ENCODE results near the gene NAT16. TPM values are rescaled to one million over a fixed set of nuclear protein-coding genes. Genes with fewer than 3 reads are reported as not detected.

Gene NAT16
- total RNA-seq, 1 donor from 2014 or later: not detected

DNA sequence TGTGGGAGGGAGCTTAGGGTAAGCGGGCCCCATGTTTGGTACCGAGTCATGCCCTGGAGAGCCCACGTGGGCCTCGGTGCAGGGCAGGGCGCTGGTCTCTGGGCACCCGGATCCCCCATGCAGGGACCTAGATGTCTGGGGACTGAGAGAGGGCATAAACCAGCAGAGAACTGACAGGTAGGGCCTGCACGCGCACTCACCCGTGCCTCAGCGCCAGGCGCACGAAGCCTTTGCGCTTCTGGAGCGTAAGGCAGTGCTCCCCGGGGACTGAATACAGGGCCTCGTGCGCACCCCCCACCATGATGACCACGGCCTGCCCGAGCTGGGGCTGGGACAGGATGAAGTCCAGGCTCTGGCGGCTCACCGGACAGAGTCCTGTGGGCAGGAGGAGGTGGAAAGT, 17.9 kb upstream of the NAT16 start:
- no peak overlapping the region for H3K4me3 ChIP-seq (ENCODE audit: low read depth, low read length)

DNA sequence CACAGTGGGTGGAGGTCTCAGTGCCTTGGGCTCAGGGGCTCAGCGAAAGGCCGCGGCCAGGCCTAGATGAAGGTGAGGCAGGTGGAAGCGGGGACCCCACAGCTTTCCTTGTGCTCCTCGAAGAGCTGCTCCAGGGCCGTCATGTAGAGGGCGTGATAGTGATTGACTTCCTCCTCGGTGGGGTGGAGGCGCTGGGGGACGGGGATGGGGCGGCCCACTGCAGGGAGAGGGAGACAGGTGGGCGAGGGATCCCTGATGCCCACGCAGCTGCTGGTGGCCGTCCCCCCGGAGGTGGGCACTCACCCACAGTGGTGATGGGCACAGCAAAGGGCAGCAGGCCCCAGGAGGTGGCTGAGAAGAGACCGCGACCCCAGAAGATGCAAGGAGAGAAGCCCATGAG, 15.8 kb upstream of the NAT16 start:
- no peak overlapping the region for H3K4me3 ChIP-seq (ENCODE audit: low read depth, low read length)
- H3K27me3 ChIP-seq (ENCODE audit: control insufficient read depth, insufficient read depth, low read length): peaks cover 14% of the 10 kb centered on the region
- no peaks in the 10 kb centered on the region for H3K36me3 ChIP-seq (ENCODE audit: control insufficient read depth, insufficient read depth, low read length)
- no peak for DNase-seq (ENCODE audit: low read depth)
- TF ChIP-seq, protein P1, sequence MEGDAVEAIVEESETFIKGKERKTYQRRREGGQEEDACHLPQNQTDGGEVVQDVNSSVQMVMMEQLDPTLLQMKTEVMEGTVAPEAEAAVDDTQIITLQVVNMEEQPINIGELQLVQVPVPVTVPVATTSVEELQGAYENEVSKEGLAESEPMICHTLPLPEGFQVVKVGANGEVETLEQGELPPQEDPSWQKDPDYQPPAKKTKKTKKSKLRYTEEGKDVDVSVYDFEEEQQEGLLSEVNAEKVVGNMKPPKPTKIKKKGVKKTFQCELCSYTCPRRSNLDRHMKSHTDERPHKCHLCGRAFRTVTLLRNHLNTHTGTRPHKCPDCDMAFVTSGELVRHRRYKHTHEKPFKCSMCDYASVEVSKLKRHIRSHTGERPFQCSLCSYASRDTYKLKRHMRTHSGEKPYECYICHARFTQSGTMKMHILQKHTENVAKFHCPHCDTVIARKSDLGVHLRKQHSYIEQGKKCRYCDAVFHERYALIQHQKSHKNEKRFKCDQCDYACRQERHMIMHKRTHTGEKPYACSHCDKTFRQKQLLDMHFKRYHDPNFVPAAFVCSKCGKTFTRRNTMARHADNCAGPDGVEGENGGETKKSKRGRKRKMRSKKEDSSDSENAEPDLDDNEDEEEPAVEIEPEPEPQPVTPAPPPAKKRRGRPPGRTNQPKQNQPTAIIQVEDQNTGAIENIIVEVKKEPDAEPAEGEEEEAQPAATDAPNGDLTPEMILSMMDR (IDR thresholded peaks at IDR 0.05; ENCODE audit: insufficient read depth, low read length, poor library complexity, severe bottlenecking): no peak

More for the DNA sequence above, 17.9 kb upstream of the NAT16 start:
- no peak for DNase-seq (ENCODE audit: low read depth)
- Histone ChIP-seq H3K27me3 (ENCODE audit: control insufficient read depth, insufficient read depth, low read length) (peaks cover 34% of the 10 kb centered on the region), H3K36me3 (ENCODE audit: control insufficient read depth, insufficient read depth, low read length) (no peaks in the 10 kb centered on the region)
- TF ChIP-seq, protein P1 (IDR thresholded peaks at IDR 0.05; ENCODE audit: insufficient read depth, low read length, poor library complexity, severe bottlenecking): no peak

DNA sequence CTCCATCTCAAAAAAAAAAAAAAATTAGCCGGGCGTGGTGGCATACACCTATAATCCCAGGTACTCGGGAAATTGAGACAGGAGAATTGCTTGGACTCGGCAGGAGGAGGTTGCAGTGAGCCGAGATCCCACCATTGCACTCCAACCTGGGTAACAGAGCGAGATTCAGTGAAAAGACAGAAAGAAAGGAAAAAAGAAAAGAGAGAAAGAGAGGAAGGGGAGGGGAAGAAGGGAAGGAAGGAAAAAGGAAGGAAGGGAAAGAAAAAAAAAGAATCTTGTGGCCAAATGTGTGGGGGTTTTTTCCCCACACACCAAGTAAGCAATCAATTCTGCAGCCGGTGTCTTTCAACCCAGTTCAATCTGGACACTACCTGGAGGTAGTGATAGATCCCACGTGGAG, 9.0 kb upstream of the NAT16 start:
- Histone ChIP-seq H3K27me3 (ENCODE audit: control insufficient read depth, insufficient read depth, low read length) (no peaks in the 10 kb centered on the region), H3K4me3 (ENCODE audit: low read depth, low read length) (no peak overlapping the region), H3K36me3 (ENCODE audit: control insufficient read depth, insufficient read depth, low read length) (no peaks in the 10 kb centered on the region)
- TF ChIP-seq, protein P1 (IDR thresholded peaks at IDR 0.05; ENCODE audit: insufficient read depth, low read length, poor library complexity, severe bottlenecking): no peak
- no peak for DNase-seq (ENCODE audit: low read depth)

DNA sequence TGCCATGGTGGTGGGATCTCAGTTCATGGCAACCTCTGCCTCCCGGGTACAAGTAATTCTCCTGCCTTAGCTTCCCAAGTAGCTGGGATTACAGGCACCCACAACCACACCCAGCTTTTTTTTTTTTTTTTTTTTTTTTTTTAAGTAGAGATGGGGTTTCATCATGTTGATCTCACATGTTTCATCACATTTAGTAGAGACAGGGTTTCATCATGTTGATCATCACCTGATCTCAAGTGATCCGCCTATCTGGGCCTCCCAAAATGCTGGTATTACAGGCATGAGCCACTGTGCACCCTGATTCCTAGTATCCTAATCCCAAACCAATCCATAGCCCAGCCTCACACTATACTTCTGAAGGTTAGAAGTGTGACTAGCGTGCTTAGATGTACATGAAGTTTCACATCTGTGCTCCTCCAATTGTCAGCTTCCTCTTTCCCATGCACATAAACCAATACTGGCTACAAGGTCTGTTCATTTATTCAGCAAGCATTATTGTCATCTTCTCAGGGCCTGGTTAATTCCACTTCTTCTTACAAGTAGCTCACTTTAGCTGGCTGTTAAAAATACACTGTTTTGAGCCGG, 6.8 kb upstream of the NAT16 start:
- no peaks in the 10 kb centered on the region for H3K27me3 ChIP-seq (ENCODE audit: control insufficient read depth, insufficient read depth, low read length)
- no peak for DNase-seq (ENCODE audit: low read depth)
- H3K4me3 ChIP-seq (ENCODE audit: low read depth, low read length): no peak overlapping the region
- TF ChIP-seq, protein P1 (IDR thresholded peaks at IDR 0.05; ENCODE audit: insufficient read depth, low read length, poor library complexity, severe bottlenecking): no peak
- H3K36me3 ChIP-seq (ENCODE audit: control insufficient read depth, insufficient read depth, low read length): no peaks in the 10 kb centered on the region

DNA sequence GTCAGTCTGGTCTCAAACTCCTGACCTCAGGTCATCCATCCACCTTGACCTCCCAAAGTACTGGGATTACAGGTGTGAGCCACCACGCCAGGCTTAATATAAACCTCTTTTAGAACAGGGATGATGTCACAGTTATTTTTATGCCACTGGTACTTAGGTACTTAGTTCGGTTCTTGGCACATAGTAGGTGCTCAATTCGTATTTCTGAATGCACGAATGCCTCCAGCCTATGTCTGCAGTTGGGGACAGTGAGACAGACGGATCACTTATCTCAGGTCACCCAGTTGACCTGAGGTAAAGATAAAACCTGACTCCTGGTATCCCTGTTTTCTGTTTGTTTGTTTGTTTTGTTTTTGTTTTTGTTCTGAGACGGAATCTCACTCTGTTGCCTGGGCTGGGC, 6.1 kb upstream of the NAT16 start:
- TF ChIP-seq, protein P1 (IDR thresholded peaks at IDR 0.05; ENCODE audit: insufficient read depth, low read length, poor library complexity, severe bottlenecking): no peak
- DNase-seq (ENCODE audit: low read depth): no peak
- Histone ChIP-seq H3K4me3 (ENCODE audit: low read depth, low read length) (no peak overlapping the region), H3K36me3 (ENCODE audit: control insufficient read depth, insufficient read depth, low read length) (no peaks in the 10 kb centered on the region), H3K27me3 (ENCODE audit: control insufficient read depth, insufficient read depth, low read length) (no peaks in the 10 kb centered on the region)

DNA sequence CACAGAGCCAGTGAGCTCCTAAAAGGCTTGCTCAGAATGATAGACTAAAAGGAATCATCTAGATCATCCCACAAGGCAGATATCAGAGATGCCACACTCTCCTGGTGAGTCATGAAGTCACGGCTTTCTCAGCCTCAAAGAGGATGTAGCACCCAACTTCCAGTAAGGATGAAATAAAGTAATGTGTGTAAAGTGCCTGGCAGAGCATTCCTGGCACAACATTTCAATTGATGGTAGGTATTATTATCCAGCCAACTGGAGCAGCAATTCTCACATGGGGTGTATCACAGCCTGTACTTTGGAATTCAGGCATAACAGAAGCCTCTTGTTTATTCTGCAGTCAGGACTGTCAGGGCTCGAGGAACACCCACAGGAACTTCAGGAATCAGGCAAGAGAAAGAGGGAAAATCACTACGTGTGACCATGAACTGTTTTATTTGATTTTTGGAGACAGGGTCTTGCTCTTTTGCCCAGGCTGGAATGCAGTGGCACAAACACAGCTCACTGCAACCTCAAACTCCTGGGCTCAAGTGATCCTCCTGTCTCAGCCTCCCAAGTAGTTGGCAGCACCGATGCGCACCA, 5.3 kb upstream of the NAT16 start:
- Histone ChIP-seq H3K36me3 (ENCODE audit: control insufficient read depth, insufficient read depth, low read length) (no peaks in the 10 kb centered on the region), H3K27me3 (ENCODE audit: control insufficient read depth, insufficient read depth, low read length) (peaks cover 6% of the 10 kb centered on the region), H3K4me3 (ENCODE audit: low read depth, low read length) (no peak overlapping the region)
- TF ChIP-seq, protein P1 (IDR thresholded peaks at IDR 0.05; ENCODE audit: insufficient read depth, low read length, poor library complexity, severe bottlenecking): no peak
- DNase-seq (ENCODE audit: low read depth): no peak
